ENCODE results near the gene MACF1.

DNA sequence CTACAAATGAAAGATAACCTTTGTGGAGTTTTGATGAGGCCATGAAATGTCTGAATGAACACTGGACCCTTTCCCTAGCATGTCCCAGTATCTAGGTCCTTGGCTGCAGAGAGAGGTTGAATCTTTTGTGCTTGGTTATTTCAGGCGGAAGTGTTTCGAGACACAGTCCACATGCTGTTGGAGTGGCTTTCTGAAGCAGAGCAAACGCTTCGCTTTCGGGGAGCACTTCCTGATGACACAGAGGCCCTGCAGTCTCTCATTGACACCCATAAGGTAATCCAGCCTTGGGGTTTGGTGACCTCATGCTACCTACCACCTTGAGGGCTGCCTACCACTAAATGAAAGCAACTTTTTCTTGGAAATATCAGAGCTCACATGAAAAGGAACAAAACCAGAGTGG, 248.0 kb downstream of the MACF1 start:
- TF ChIP-seq POLR2A (IDR thresholded peaks at IDR 0.05) (no peak), POLR2AphosphoS5 (IDR thresholded peaks at IDR 0.05) (no peak), CTCF (IDR thresholded peaks at IDR 0.05) (no peak)
